Measurements from ENCODE around the gene MARS1. TPM values are rescaled to one million over a fixed set of nuclear protein-coding genes. Genes with fewer than 3 reads are reported as not detected.

Gene MARS1
- total RNA-seq, 1 donor from 2014 or later, result 82.3 TPM

DNA sequence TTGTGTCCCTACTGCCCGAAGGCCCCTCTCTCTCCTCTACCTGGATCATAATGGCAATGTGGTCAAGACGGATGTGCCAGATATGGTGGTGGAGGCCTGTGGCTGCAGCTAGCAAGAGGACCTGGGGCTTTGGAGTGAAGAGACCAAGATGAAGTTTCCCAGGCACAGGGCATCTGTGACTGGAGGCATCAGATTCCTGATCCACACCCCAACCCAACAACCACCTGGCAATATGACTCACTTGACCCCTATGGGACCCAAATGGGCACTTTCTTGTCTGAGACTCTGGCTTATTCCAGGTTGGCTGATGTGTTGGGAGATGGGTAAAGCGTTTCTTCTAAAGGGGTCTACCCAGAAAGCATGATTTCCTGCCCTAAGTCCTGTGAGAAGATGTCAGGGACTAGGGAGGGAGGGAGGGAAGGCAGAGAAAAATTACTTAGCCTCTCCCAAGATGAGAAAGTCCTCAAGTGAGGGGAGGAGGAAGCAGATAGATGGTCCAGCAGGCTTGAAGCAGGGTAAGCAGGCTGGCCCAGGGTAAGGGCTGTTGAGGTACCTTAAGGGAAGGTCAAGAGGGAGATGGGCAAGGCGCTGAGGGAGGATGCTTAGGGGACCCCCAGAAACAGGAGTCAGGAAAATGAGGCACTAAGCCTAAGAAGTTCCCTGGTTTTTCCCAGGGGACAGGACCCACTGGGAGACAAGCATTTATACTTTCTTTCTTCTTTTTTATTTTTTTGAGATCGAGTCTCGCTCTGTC lies 31.0 kb upstream of the MARS1 start:
- FAIRE-seq (no peak), DNase-seq (ENCODE audit: low spot score in 2 of 2) (no peak)

- DNase-seq (ENCODE audit: low spot score in 2 of 2), result no peak
- no peak for FAIRE-seq
Observed at GRCh38 chr12:57458665-57459054, 29.2 kb upstream of the MARS1 start.

- DNase-seq (ENCODE audit: low spot score in 2 of 2), result peak; percentile 82 to 83
- FAIRE-seq, result no peak
Observed at GRCh38 chr12:57459055-57459749, 28.7 kb upstream of the MARS1 start.

DNA sequence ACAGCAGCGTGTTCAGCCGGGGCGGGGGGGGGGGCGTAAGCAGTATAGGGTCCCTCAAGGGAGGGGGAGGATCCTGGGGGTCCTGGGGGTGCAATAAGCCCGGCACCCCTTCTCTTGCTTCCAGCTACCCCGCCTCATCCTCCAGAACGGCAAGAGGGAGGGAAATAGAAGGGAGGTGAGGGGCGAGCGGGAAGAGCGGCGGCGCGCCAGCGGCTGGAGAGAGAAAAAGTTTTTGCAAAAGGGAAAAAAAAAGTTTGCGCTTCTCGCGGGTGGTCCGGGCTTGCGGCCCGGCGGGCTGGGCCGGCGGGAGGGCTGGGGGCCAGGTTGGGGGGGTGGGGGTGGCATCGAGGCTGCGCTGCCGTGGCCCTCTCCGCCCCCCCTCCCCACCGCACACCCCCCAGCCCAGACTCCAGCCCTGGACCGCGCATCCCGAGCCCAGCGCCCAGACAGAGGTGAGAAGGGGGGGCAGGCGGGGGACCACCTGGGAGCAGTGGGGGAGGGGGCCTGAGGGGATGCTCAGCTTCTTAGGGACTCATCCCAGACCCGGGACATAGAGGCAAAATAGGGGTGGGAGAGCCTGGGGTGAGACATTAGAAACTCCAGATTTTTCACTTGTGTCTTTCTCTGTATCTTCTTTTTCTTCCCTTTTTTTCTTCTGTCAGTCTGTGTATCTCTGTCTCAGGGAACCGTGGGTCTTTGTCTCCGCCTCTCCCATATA lies 28.0 kb upstream of the MARS1 start, which contains the start of gene GLI1:
Gene GLI1, plus strand, starts transcription at position 36 of the 718 bp plus-strand sequence. CDS start 3,907 bp downstream, outside the sequence.
- FAIRE-seq (no peak), DNase-seq (ENCODE audit: low spot score in 2 of 2) (peak in 1 of 2 donors; percentile 14)

DNA sequence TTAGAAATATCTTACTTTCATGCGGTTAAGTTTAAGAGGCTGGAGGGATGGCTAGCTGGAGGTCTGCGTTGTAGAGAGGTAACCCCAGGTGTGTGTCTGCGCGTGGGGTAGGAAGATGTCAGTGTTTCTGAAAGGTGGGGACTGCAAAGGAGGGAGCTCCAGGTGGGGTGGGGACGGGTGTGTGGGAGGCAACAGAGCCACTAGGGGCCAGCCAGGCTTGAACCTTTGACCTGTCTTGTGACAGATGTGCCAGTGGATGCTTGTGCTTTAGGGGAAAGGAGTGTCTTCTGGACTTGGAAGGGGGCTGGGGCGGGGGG lies 27.4 kb upstream of the MARS1 start:
- DNase-seq (ENCODE audit: low spot score in 2 of 2) (no peak), FAIRE-seq (no peak)

GRCh38 chr12:57460841-57461275 lies 27.0 kb upstream of the MARS1 start:
- DNase-seq (ENCODE audit: low spot score in 2 of 2) (peak in 1 of 2 donors; percentile 31), FAIRE-seq (no peak)

- no peak for FAIRE-seq
- peak; percentile 61 to 70 for DNase-seq (ENCODE audit: low spot score in 2 of 2)
Observed at GRCh38 chr12:57461276-57461916, 26.5 kb upstream of the MARS1 start.

DNA sequence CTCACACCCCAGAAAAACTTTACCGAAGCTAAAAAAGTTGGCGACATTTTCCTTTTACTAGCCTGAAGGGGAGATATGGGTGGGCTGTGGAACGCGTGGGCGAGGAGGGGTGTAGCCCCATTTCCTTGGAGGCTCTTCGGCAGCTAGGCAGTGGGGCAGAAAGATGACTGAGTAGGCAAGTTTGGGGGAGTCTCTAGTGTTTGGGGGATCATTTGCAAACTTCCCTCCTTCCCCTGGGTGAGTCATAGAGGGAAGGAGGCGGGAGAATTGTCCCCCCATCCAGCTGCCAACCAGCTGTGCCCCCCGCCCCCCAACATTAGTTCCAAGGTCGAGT lies 26.0 kb upstream of the MARS1 start:
- FAIRE-seq (no peak), DNase-seq (ENCODE audit: low spot score in 2 of 2) (peak in 1 of 2 donors; percentile 56)

GRCh38 chr12:57462251-57462911 lies 25.5 kb upstream of the MARS1 start:
- FAIRE-seq (no peak), DNase-seq (ENCODE audit: low spot score in 2 of 2) (peak; percentile 83 to 89)

DNA sequence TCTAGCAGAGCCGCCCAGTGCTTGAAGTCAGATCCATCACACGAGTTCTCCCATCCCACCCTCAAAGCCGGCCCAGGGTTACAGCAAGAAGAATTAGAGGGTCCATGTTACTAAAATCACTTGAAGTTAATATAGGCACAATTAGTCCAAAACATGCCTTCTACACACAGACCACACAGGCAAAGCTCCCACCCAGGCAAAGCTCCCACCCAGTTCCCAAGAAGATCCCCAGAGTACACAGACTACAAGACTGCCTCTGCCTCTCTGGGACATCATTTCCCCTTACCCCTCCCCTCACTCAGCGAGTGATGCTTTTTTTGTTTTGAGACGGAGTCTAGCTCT lies 25.0 kb upstream of the MARS1 start:
- DNase-seq (ENCODE audit: low spot score in 2 of 2) (no peak), FAIRE-seq (no peak)

- FAIRE-seq (no peak), DNase-seq (ENCODE audit: low spot score in 2 of 2) (no peak)
Observed at GRCh38 chr12:57464569-57464968, 23.3 kb upstream of the MARS1 start.

GRCh38 chr12:57465030-57465746 lies 22.7 kb upstream of the MARS1 start:
- no peak for FAIRE-seq
- DNase-seq (ENCODE audit: low spot score in 2 of 2), result no peak

- DNase-seq (ENCODE audit: low spot score in 2 of 2) (peak in 1 of 2 donors; percentile 10), FAIRE-seq (no peak)
Observed at GRCh38 chr12:57465747-57466505, 21.9 kb upstream of the MARS1 start.

- FAIRE-seq, result no peak
- no peak for DNase-seq (ENCODE audit: low spot score in 2 of 2)
Observed at GRCh38 chr12:57467212-57467874, 20.5 kb upstream of the MARS1 start.

GRCh38 chr12:57467915-57468314 lies 20.0 kb upstream of the MARS1 start:
- no peak for FAIRE-seq
- no peak for DNase-seq (ENCODE audit: low spot score in 2 of 2)

DNA sequence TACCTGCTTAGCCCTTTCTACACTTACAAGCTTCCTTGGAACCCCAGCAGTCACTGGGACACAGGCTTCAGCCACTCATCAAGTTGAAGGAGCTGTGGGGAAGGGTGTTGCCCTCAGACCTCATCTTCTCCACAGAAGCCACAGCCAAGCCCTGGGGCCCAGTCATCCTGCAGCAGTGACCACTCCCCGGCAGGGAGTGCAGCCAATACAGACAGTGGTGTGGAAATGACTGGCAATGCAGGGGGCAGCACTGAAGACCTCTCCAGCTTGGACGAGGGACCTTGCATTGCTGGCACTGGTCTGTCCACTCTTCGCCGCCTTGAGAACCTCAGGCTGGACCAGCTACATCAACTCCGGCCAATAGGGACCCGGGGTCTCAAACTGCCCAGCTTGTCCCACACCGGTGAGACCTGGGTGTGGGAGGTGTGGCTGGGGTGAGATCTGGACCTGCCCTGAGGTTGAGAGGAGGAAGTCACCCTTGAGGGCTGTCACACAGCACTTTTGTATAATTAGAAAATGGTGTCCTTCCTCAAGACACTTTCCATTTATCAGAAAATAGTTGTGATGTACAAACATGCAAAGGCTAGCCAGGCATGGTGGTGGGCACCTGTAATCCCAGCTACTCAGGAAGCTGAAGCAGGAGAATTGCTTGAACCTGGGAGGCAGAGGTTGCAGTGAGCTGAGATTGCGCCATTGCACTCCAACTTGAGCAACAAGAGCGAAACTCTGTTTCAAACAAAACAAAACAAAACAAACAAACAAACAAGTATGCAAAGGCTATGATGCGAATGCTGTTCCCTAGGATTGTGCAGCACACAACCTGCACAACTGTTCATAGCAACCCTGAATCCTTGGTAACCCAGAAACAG lies 18.3 kb upstream of the MARS1 start:
- FAIRE-seq (no peak), DNase-seq (ENCODE audit: low spot score in 2 of 2) (no peak)

- FAIRE-seq, result no peak
- no peak for DNase-seq (ENCODE audit: low spot score in 2 of 2)
Observed at GRCh38 chr12:57470286-57470969, 17.4 kb upstream of the MARS1 start.
